GM19372 (cell line): ENCODE data around the gene NCAPG2.

Experiments
- ATAC-seq: cut with Tn5 transposase; IDR thresholded peaks from one replicate; pipeline ENCODE4 v1.9.1; 2021; ENCODE audit warnings: mild to moderate bottlenecking, low read depth, moderate library complexity; ENCODE audit not compliant: unreplicated experiment

NCAPG2 gene

GRCh38 chr7:158606129-158606528 is 98.5 kb downstream of the NCAPG2 start:
- ATAC-seq = no peak

- ATAC-seq = no peak
Observed at GRCh38 chr7:158603773-158604755, 100.5 kb downstream of the NCAPG2 start.

- no peak for ATAC-seq
Observed at GRCh38 chr7:158602905-158603772, 101.5 kb downstream of the NCAPG2 start.

DNA sequence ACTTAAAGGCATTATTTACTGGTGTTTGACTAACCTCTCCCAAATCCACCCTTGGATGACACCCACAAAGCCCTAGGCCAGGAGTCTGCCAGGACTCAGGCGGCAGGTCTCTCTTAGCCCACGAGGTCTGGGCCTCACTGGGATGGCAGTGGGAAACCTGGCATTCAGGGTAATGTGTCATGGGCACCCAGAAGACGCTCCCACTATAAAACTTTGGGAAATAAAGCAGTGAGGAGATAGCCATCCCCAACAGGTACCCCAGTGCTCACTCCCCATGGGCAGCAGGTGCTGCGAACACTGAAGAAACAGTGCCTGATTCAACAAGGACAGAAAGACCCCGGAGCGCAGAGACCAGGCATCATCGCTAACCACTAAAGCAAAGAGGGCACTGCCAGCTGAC is 102.6 kb downstream of the NCAPG2 start:
- ATAC-seq = no peak

- ATAC-seq = no peak
Observed at GRCh38 chr7:158601090-158601489, 103.5 kb downstream of the NCAPG2 start.

- ATAC-seq = no peak
Observed at GRCh38 chr7:158596745-158597144, 107.9 kb downstream of the NCAPG2 start.

GRCh38 chr7:158596309-158596708 is 108.3 kb downstream of the NCAPG2 start:
- no peak for ATAC-seq

DNA sequence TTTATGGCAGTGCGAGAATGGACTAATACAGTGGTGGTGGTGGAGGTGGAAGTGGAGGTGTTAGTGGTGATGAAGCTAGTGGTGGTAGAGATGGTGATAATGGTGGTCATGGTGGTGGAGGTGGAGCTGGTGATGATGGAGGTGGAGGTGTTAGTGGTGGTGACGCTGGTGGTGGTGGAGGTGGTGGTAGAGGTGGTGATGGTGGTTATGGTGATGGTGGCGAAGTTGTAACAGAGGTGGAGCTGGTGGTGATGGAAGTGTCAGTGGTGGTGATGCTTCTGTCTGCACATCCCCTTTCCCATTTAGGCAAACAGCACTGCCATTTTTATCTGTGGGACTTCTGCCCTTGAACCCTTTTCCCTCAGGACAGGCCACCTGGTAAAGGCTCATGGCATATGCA is 109.5 kb downstream of the NCAPG2 start:
- no peak for ATAC-seq

- ATAC-seq = no peak
Observed at GRCh38 chr7:158592541-158592940, 112.1 kb downstream of the NCAPG2 start.

DNA sequence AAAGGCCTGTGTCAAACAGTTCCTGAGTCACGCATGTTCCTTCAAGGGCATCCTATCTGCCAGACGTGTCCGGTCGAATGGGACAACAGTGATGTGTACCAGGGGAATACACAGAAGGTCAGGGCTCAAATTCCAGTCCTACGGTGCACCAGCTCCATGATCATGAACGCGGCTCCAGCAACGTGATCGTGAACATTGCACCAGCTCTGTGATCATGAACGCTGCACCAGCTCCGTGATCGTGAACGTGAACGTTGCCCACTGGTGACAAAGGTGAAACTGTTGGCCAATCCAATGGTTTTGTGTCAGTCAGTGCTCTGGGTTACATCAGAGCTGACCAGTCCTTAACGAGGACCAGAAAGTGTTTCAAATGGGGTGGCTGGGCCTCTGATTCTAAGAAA is 112.7 kb downstream of the NCAPG2 start:
- ATAC-seq = no peak

GRCh38 chr7:158590181-158590530 is 114.4 kb downstream of the NCAPG2 start:
- ATAC-seq = no peak

DNA sequence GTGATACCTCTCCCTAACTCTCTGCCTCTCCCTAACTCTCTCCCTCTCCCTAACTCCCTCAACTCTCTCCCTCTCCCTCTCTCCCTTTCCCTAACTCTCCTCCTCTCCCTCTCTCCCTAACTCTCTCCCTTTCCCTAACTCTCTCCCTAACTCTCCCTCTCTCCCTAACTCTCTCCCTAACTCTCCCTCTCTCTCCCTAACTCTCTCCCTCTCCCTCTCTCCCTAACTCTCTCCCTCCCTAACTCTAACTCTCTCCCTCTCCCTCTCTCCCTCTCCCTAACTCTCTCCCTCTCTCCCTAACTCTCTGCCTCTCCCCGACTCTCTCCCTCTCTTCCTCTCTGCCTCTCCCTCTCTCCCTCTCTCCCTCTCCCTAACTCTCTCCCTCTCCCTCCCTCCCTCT is 115.0 kb downstream of the NCAPG2 start:
- no peak for ATAC-seq

GRCh38 chr7:158588878-158589442 is 115.6 kb downstream of the NCAPG2 start:
- ATAC-seq = no peak

DNA sequence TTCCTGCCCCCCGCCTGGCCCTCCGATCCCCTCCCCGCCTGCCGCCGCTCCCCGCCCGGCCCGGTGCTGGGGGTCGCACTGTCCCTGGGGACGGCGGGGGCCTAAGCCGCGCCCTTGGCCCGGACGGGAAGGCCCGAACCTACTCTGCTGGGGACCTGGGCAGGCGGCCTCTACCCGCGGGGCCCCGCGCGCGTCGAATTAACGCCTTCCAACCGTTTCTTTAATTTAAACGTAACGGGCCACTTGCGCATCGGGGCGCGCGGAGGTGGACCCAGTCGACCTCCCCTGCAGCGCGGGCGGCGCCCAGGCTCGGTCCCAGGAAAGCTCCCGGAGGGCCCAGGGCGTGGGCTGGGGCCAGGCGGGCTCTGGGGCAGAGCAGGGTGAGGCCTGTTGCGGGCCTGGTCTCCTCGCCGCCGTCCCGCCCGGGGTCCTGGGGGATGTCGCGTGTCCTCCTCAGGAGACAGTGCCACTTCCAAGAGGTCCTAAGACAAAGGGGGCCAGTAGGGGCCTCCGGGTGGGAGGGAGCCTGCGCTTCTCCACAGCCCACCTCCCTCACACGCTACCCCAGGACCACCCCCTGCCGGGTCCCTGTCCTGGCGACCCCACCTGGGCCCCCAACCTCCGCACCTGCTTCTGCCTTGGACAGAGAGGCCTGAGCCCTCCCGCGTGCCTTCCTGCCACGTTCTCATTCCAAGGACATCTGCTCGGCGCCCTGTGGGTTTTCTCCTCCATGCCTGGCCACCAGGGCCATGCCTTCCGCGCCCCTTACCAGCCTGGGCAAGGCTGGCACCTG is 116.3 kb downstream of the NCAPG2 start:
- no peak for ATAC-seq

DNA sequence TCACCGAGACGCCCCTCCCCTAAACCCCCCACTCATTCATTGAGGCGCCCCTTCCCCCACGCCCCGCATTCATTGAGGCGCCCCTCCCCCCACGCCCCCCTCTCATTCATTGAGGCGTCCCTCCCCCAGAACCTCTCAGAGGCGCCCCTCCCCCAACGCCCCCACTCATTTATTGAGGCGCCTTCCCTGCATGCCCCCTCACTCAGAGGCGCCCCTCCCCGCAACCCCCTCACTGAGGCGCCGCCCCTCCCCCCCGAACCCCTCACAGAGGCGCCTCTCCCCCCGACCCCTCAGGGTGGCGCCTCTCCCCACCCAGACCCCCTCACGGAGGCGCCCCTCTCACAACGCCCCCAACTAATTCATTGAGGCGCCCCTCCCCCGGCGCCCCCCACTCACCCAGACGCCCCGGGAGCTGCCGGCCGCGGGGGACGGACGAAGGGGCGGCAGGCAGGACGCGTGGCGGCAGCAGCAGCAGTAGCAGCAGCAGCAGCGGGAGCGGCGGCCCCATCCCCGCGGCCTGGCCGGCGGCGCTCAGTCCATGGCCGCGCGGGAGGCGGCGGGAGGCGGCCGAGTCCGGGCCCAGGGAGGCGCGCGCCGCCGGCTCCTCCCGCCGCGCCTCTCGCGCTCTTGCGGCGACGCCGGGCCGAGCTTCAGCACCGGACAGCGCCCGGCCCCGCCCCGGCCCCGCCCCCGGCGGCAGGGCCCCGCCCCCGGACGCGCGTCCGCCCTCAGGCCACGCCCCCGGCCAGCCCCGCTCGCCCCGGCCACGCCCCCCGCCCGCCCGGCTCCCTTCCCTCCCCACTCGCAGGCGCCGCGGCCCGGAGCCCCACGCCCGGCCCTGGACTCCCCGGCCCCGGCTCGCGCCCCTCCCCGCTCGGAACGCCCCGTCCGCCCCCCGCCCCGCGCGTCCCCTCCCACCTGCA is 117.2 kb downstream of the NCAPG2 start, which contains the start of gene PTPRN2:
Gene PTPRN2, minus strand, starts transcription at position 662 of the 923 bp plus-strand sequence.
- peak; percentile 60 for ATAC-seq

DNA sequence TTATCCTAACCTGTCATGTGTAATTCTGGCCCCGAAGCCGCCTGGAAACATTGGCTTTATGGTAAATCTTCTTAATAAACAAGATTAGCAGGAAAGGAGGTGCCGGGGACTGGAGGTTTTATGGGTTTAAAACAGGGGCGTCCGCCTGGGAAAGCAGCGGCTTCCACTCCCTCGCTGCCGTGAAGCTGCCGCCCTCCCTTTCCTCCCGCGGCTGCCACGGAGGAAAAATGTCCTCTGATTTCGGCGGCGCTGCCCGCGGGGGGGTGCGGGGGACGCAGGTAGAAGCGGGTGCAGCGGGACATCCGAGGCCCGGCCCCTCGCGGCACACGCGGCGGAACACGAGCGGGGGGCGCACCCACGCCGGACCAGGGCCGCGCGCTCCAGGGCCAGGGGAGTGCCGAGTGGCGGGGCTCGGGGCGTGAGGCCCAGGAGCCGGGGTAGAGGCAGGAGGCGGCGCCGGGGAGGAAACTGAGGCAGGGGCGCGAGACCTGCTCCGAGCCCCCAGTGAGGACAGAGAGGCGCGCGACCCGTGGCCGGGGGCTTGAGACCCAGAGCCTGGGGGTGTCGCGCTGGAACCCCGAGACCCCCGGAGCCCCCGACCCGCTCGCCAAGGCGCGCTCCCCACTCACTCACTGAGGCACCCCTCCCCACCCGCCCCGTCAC is 118.0 kb downstream of the NCAPG2 start:
- ATAC-seq = no peak

GRCh38 chr7:158585721-158586498 is 118.7 kb downstream of the NCAPG2 start:
- ATAC-seq = no peak

DNA sequence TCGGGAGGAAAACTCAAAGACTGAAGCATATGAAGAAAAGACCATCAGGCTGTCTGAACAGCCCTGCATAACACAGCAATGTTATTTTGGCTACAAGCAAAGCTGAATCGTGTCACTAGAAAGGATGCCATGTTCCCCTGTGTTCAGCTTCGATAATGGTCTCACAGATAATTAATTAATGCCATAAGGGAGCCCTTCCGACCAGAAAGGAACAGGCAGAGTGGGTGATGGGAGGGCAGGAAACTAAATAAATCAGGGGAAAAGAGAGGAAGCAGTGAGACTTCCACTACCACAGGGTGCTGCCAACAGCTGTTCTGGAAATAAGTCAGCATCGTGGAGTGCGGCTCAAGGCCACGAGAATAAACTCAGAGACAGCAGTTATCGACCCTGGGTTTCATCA is 120.2 kb downstream of the NCAPG2 start:
- no peak for ATAC-seq
